IMR-90 (cell line): ENCODE data around the gene SESN2. TPM values are rescaled to one million over a fixed set of nuclear protein-coding genes. Genes with fewer than 3 reads are reported as not detected.

Source experiments
- ATAC-seq: fragments of 200-7000 bp; cut with Tn5 transposase; 2 replicates; pipeline ENCODE4 v1.9.1; 2020; ENCODE audit warnings: low read depth, mild to moderate bottlenecking, moderate library complexity
- BruUV-seq: library from RNA; stranded (reverse); fragments of 400-500 nt; replicated peaks from 2 replicates; lab custom pipeline; 2021; lab: Mats Ljungman, UMichigan
- CTCF ChIA-PET: fragments of 300-600 bp; formaldehyde crosslinking; extraction: SDS; loops from one replicate; lab custom pipeline; 2021; ENCODE audit warnings: antibody characterized with exemption; lab: Yijun Ruan, JAX
- POLR2A ChIA-PET: fragments of 300-600 bp; sonication (Branson Sonifier 250); formaldehyde crosslinking; loops from one replicate; lab custom pipeline; 2022; ENCODE audit warnings: antibody characterized with exemption; ENCODE audit not compliant: unreplicated experiment; lab: Charles Lee
- DNase-seq: peaks from one replicate; pipeline ENCODE4 v3.0.0; 2013
- H2AFZ ChIP-seq: replicated peaks from 2 replicates; pipeline ENCODE3; 2013; ENCODE audit warnings: low read length, mild to moderate bottlenecking; ENCODE audit not compliant: poor library complexity
- H2AK5ac ChIP-seq: 2 replicates; pipeline ENCODE4 v1.6.1; 2013; ENCODE audit warnings: low read depth, low read length, inconsistent platforms
- H2AK9ac ChIP-seq: replicated peaks from 2 replicates; pipeline ENCODE3; 2013; ENCODE audit warnings: mild to moderate bottlenecking, low read depth, low read length, moderate library complexity; ENCODE audit not compliant: poor library complexity
- H2BK120ac ChIP-seq: 2 replicates; pipeline ENCODE4 v1.6.1; 2013; ENCODE audit warnings: low read depth, low read length, inconsistent platforms
- H2BK15ac ChIP-seq: 3 replicates; pipeline ENCODE4 v1.6.1; 2013; ENCODE audit warnings: low read depth, low read length, inconsistent platforms
- H2BK20ac ChIP-seq: 2 replicates; pipeline ENCODE4 v1.6.1; 2013; ENCODE audit warnings: low read depth, mild to moderate bottlenecking, inconsistent platforms, low read length, moderate library complexity
- H2BK5ac ChIP-seq: 2 replicates; pipeline ENCODE4 v1.6.1; 2013; ENCODE audit warnings: mild to moderate bottlenecking, low read depth, low read length, inconsistent platforms; ENCODE audit not compliant: poor library complexity, severe bottlenecking
- H3K14ac ChIP-seq: replicated peaks from 2 replicates; pipeline ENCODE4 v1.6.1; 2013; ENCODE audit warnings: low read depth, low read length, inconsistent platforms
- H3K18ac ChIP-seq: 2 replicates; pipeline ENCODE4 v1.6.1; 2013; ENCODE audit warnings: low read depth, low read length, control low read depth
- H3K23ac ChIP-seq: 2 replicates; pipeline ENCODE4 v1.6.1; 2013; ENCODE audit warnings: low read depth, low read length, inconsistent platforms
- H3K27ac ChIP-seq: 2 replicates; pipeline ENCODE4 v1.5.1; 2013; ENCODE audit warnings: mild to moderate bottlenecking, control low read depth, low read length; ENCODE audit not compliant: insufficient read depth
- H3K27me3 ChIP-seq: 2 replicates; pipeline ENCODE4 v1.6.1; 2013; ENCODE audit warnings: low read length; ENCODE audit not compliant: control insufficient read depth, insufficient read depth
- H3K36me3 ChIP-seq: 2 replicates; pipeline ENCODE4 v1.6.1; 2013; ENCODE audit warnings: low read length, mixed read lengths; ENCODE audit not compliant: control insufficient read depth, insufficient read depth
- H3K4ac ChIP-seq: 2 replicates; pipeline ENCODE4 v1.6.1; 2013; ENCODE audit warnings: low read depth, low read length, inconsistent platforms
- H3K4me1 ChIP-seq: 2 replicates; pipeline ENCODE4 v1.6.1; 2013; ENCODE audit warnings: low read length, mixed read lengths; ENCODE audit not compliant: control insufficient read depth, insufficient read depth
- H3K4me2 ChIP-seq: 2 replicates; pipeline ENCODE4 v1.6.1; 2013; ENCODE audit warnings: low read depth, mild to moderate bottlenecking, control low read depth, low read length, moderate library complexity
- H3K4me3 ChIP-seq: 2 replicates; pipeline ENCODE4 v1.5.1; 2013; ENCODE audit warnings: low read depth, mild to moderate bottlenecking, control low read depth, low read length, moderate library complexity; ENCODE audit not compliant: insufficient read depth
- H3K56ac ChIP-seq: 2 replicates; pipeline ENCODE4 v1.6.1; 2013; ENCODE audit warnings: low read length, inconsistent platforms; ENCODE audit not compliant: insufficient read depth; ENCODE audit errors: extremely low read depth
- H3K79me1 ChIP-seq, 2 experiments: 2 replicates each; pipeline ENCODE4 v1.6.1; 2013; ENCODE audit warnings: low read length in 2 of 2, inconsistent platforms in 1 of 2, low read depth in 1 of 2
- H3K9ac ChIP-seq: 2 replicates; pipeline ENCODE4 v1.6.1; 2013; ENCODE audit warnings: low read depth, low read length, control low read depth
- H3K9me1 ChIP-seq: 2 replicates; pipeline ENCODE4 v1.6.1; 2013; ENCODE audit warnings: low read length, inconsistent platforms; ENCODE audit not compliant: insufficient read depth
- H3K9me3 ChIP-seq: 2 replicates; pipeline ENCODE4 v1.6.1; 2013; ENCODE audit warnings: low read length; ENCODE audit not compliant: control insufficient read depth, insufficient read depth
- H4K20me1 ChIP-seq: 2 replicates; pipeline ENCODE4 v1.6.1; 2013; ENCODE audit warnings: low read length, inconsistent platforms; ENCODE audit not compliant: insufficient read depth
- H4K5ac ChIP-seq: 2 replicates; pipeline ENCODE4 v1.6.1; 2013; ENCODE audit warnings: mild to moderate bottlenecking, low read depth, low read length, control low read depth
- H4K8ac ChIP-seq, 2 experiments: 2 replicates each; pipeline ENCODE4 v1.6.1; 2013; ENCODE audit warnings: low read depth in 2 of 2, low read length in 2 of 2, control low read depth in 1 of 2, inconsistent platforms in 1 of 2
- H4K91ac ChIP-seq: 2 replicates; pipeline ENCODE4 v1.6.1; 2013; ENCODE audit warnings: low read depth, low read length, inconsistent platforms; ENCODE audit not compliant: insufficient read depth
- BHLHE40 ChIP-seq: fragments of 150-350 bp; IDR thresholded peaks from 2 replicates; pipeline ENCODE4 v1.6.1; 2016; ENCODE audit warnings: mild to moderate bottlenecking, low read depth, low read length
- CEBPB ChIP-seq: IDR thresholded peaks from 2 replicates; pipeline ENCODE4 v1.6.1; 2012; ENCODE audit warnings: low read depth, low read length, improper control_type of control experiment
- CHD1 ChIP-seq: IDR thresholded peaks from 2 replicates; pipeline ENCODE4 v1.6.1; 2012; ENCODE audit warnings: low read depth, low read length, improper control_type of control experiment
- FOS ChIP-seq: fragments of 150-350 bp; IDR thresholded peaks from 2 replicates; pipeline ENCODE4 v1.6.1; 2016; ENCODE audit warnings: low read depth, low read length
- MAFK ChIP-seq: IDR thresholded peaks from 2 replicates; pipeline ENCODE4 v1.6.1; 2012; ENCODE audit warnings: low read depth, low read length, improper control_type of control experiment
- MAZ ChIP-seq: IDR thresholded peaks from 2 replicates; pipeline ENCODE4 v1.6.1; 2012; ENCODE audit warnings: low read depth, mild to moderate bottlenecking, low read length, improper control_type of control experiment, moderate library complexity, borderline replicate concordance
- MXI1 ChIP-seq: IDR thresholded peaks from 2 replicates; pipeline ENCODE4 v1.6.1; 2012; ENCODE audit warnings: low read depth, mild to moderate bottlenecking, low read length, moderate library complexity, borderline replicate concordance
- NFE2L2 ChIP-seq: fragments of 150-350 bp; IDR thresholded peaks from 2 replicates; pipeline ENCODE4 v1.6.1; 2016; ENCODE audit warnings: low read depth, mild to moderate bottlenecking, low read length
- POLR2A ChIP-seq: IDR thresholded peaks from 2 replicates; pipeline ENCODE4 v1.6.1; 2012; ENCODE audit warnings: mild to moderate bottlenecking, low read depth, low read length
- RAD21 ChIP-seq: IDR thresholded peaks from 2 replicates; pipeline ENCODE4 v1.6.1; 2012; ENCODE audit warnings: low read length, improper control_type of control experiment
- RCOR1 ChIP-seq: IDR thresholded peaks from 2 replicates; pipeline ENCODE4 v1.6.1; 2012; ENCODE audit warnings: mild to moderate bottlenecking, low read length, improper control_type of control experiment; ENCODE audit not compliant: insufficient replicate concordance
- RFX5 ChIP-seq: IDR thresholded peaks from 2 replicates; pipeline ENCODE4 v1.8.0; 2012; ENCODE audit warnings: low read depth, mild to moderate bottlenecking, low read length, moderate library complexity
- SMC3 ChIP-seq: fragments of 150-350 bp; IDR thresholded peaks from 2 replicates; pipeline ENCODE4 v1.6.1; 2016; ENCODE audit warnings: low read depth, mild to moderate bottlenecking, antibody characterized with exemption, low read length, moderate library complexity
- WGBS, 2 experiments: methylation state at CpG; one replicate each; pipeline versions ENCODE4 v1.1.5 to v1.1.7; 2013; ENCODE audit warnings: missing lambda C conversion rate in 2 of 2; ENCODE audit not compliant: insufficient read length in 1 of 2; ENCODE audit errors: extremely low coverage in 2 of 2; 5-methylcytosine and 5-hydroxymethylcytosine counted together
- dilution Hi-C: fragments of 300-500 bp; cut with HindIII; formaldehyde crosslinking; loops from one replicate; pipeline ENCODE4 v1.14.3; 2018; ENCODE audit warnings: low sequenced_read_pairs; ENCODE audit not compliant: unreplicated experiment
- in situ Hi-C: fragments of 300-500 bp; cut with MboI; formaldehyde crosslinking; loops from 3 replicates; pipeline ENCODE4 v1.14.3; 2019; ENCODE audit warnings: low sequenced_read_pairs, inconsistent platforms, mixed read lengths
- intact Hi-C: fragments of 100-400 bp; cut with micrococcal nuclease; formaldehyde crosslinking; loops from 2 replicates; pipeline ENCODE4 v1.10.0; 2022
- polyA plus RNA-seq, 3 experiments: library from polyadenylated mRNA; depleted of rRNA; stranded (reverse); fragments of >200 nt; gene quantifications; 2 replicates each; pipeline ENCODE4 v1.2.3, GENCODE V29; 2012; ENCODE audit warnings: low replicate concordance in 1 of 3
- total RNA-seq: library from RNA; depleted of rRNA; stranded (reverse); fragments of >200 nt; gene quantifications from 2 replicates; pipeline ENCODE4 v1.2.3, GENCODE V29; 2012
- TF ChIP-seq, protein P1 (sequence below): fragments of 150-350 bp; IDR thresholded peaks from 2 replicates; pipeline ENCODE4 v1.6.1; 2016; ENCODE audit warnings: low read depth, mild to moderate bottlenecking, low read length, moderate library complexity, borderline replicate concordance
- TF ChIP-seq, protein P2 (sequence below): fragments of 150-350 bp; IDR thresholded peaks from 2 replicates; pipeline ENCODE4 v1.6.1; 2017; ENCODE audit warnings: mild to moderate bottlenecking, antibody characterized with exemption, low read length, low read depth
- TF ChIP-seq, protein P3 (sequence below): conservative IDR thresholded peaks from 2 replicates; pipeline ENCODE4 v1.5.1; 2012; ENCODE audit warnings: mild to moderate bottlenecking, low read depth, low read length, improper control_type of control experiment

The SESN2 gene
- total and polyA plus RNA-seq, 2 of the 4 experiments (the other 2 are of a cell fraction) = 10.2 to 20.9 TPM

DNA sequence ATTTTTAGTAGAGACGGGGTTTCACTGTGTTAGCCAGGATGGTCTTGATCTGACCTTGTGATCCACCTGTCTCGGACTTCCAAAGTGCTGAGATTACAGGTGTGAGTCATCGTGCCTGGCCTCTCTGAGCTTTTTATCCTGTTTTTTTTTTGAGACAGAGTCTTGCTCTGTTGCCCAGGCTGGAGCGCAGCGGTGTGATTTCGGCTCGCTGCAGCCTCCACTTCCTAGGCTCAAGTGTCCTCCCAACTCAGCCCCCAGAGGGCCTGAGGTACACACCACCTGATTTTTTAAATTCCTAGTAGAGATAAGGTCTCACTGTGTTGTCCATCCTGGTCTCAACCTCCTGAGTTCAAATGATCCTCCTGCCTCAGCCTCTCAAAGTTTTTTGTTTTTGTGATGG, 20.4 kb downstream of the SESN2 start:
- Histone ChIP-seq H3K4me3 (no peak overlapping the region), H2AFZ (no peak overlapping the region), H3K4me2 (no peak overlapping the region), H4K8ac (no peak overlapping the region), H4K20me1 (peaks cover 47% of the 10 kb centered on the region), H3K4ac (no peak overlapping the region), H3K27ac (no peak overlapping the region), H2AK5ac (no peak overlapping the region), H3K23ac (no peak overlapping the region), H4K91ac (no peak overlapping the region), H3K56ac (no peak overlapping the region), H3K14ac (no peak overlapping the region), H3K9me1 (peaks cover 11% of the 10 kb centered on the region; the same call in 1 of the 2 replicates), H3K79me1 (peaks cover 20 to 64% of the 10 kb centered on the region in 2 experiments), H2AK9ac (no peak overlapping the region), H4K5ac (no peak overlapping the region), H3K9me3 (no peaks in the 10 kb centered on the region), H3K9ac (no peak overlapping the region), H2BK120ac (no peak overlapping the region), H2BK15ac (no peak overlapping the region), H3K4me1 (no peaks in the 10 kb centered on the region), H3K36me3 (peaks cover 70% of the 10 kb centered on the region), H3K27me3 (no peaks in the 10 kb centered on the region), H2BK5ac (no peak overlapping the region), H2BK20ac (no peak overlapping the region), H3K18ac (no peak overlapping the region)
- ChIA-PET POLR2A (interaction anchor here (0.6 kb wide), 2 partner anchors 13 to 227 kb away, joined by 3 to 8 read pairs; no protein-coding TSS in a partner anchor), CTCF (no interaction called here)
- WGBS, 2 experiments = 100% methylated on average over 2 of the region's 7 CpGs; no CpG with 5 or more reads in 1 of the 2 experiments
- ATAC-seq (no peak), DNase-seq (no peak)
- intact Hi-C loops (no loop called here), in situ Hi-C loops (no loop called here), dilution Hi-C loops (no loop called here)
- no TSS peak for BruUV-seq
- TF ChIP-seq RFX5 (no peak), MXI1 (no peak), FOS (no peak), RCOR1 (no peak), NFE2L2 (no peak), POLR2A (no peak), MAZ (no peak), SMC3 (no peak), MAFK (no peak), CEBPB (no peak), BHLHE40 (no peak), RAD21 (no peak), CHD1 (no peak)
- TF ChIP-seq, protein P1, sequence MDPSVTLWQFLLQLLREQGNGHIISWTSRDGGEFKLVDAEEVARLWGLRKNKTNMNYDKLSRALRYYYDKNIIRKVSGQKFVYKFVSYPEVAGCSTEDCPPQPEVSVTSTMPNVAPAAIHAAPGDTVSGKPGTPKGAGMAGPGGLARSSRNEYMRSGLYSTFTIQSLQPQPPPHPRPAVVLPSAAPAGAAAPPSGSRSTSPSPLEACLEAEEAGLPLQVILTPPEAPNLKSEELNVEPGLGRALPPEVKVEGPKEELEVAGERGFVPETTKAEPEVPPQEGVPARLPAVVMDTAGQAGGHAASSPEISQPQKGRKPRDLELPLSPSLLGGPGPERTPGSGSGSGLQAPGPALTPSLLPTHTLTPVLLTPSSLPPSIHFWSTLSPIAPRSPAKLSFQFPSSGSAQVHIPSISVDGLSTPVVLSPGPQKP = no peak
- TF ChIP-seq, protein P2, sequence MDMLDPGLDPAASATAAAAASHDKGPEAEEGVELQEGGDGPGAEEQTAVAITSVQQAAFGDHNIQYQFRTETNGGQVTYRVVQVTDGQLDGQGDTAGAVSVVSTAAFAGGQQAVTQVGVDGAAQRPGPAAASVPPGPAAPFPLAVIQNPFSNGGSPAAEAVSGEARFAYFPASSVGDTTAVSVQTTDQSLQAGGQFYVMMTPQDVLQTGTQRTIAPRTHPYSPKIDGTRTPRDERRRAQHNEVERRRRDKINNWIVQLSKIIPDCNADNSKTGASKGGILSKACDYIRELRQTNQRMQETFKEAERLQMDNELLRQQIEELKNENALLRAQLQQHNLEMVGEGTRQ = no peak
- TF ChIP-seq, protein P3, sequence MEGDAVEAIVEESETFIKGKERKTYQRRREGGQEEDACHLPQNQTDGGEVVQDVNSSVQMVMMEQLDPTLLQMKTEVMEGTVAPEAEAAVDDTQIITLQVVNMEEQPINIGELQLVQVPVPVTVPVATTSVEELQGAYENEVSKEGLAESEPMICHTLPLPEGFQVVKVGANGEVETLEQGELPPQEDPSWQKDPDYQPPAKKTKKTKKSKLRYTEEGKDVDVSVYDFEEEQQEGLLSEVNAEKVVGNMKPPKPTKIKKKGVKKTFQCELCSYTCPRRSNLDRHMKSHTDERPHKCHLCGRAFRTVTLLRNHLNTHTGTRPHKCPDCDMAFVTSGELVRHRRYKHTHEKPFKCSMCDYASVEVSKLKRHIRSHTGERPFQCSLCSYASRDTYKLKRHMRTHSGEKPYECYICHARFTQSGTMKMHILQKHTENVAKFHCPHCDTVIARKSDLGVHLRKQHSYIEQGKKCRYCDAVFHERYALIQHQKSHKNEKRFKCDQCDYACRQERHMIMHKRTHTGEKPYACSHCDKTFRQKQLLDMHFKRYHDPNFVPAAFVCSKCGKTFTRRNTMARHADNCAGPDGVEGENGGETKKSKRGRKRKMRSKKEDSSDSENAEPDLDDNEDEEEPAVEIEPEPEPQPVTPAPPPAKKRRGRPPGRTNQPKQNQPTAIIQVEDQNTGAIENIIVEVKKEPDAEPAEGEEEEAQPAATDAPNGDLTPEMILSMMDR = no peak
